NB4 (cell line): ENCODE data around the gene RALB.

Experiments
- DNase-seq: peaks from one replicate; pipeline ENCODE4 v3.0.0; 2010; ENCODE audit warnings: low read depth
- H3K4me3 ChIP-seq: one replicate; pipeline ENCODE4 v1.5.1; 2011; ENCODE audit warnings: mild to moderate bottlenecking, low read depth, low read length, moderate library complexity
- CTCF ChIP-seq: IDR thresholded peaks from one replicate; pipeline ENCODE4 v1.5.1; 2012; ENCODE audit warnings: low read depth, low read length
- MYC ChIP-seq: IDR thresholded peaks from 2 replicates; pipeline ENCODE4 v1.6.1; 2011; ENCODE audit warnings: low read depth, low read length
- POLR2A ChIP-seq: IDR thresholded peaks from 2 replicates; pipeline ENCODE4 v1.6.1; 2011; ENCODE audit warnings: mild to moderate bottlenecking; ENCODE audit not compliant: insufficient read length; ENCODE audit errors: extremely low read depth
- TF ChIP-seq, protein P1 (sequence below): IDR thresholded peaks from 2 replicates; pipeline ENCODE4 v1.6.1; 2011; ENCODE audit warnings: low read depth, low read length

Gene RALB

DNA sequence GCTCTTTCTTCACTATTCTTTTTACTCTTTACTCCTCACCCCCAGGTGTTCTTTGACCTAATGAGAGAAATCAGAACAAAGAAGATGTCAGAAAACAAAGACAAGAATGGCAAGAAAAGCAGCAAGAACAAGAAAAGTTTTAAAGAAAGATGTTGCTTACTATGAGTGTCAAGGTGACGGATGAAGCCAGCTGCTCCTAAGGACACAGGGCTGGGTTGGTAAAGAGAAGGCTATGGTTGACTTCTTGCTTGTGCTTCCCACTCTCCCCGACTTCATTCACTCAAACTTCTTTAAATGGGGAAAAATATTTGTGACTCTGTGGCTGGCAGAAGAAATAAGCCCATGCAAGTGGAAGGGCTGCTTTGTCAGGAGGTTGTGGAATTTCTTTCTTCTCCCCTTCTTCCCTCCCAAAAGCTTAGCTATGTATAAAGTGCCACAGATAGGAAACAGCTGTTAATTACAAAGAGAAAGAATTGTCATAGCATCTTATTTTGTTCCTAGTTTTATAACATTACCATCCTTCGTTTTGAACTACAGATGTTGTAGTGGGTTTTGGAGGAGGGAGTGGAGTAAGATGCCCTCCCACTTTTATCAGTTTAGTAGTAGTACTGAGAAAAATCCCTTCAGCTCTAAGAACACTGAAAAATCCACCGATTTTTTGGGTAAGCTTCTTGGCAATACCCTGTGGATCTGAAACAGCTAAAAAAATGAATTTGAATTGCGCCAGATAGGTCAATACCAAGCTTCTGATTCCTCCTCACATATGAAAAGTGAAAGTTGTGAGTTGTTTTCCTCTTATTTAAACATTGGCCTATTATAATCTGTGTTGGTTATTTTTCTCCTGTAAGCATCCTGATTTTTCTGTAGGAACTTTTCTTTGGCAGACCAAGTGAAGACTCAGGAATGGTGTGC, 40.7 kb downstream of the RALB start:
- TF ChIP-seq CTCF (no peak), POLR2A (no peak), MYC (no peak)
- TF ChIP-seq, protein P1, sequence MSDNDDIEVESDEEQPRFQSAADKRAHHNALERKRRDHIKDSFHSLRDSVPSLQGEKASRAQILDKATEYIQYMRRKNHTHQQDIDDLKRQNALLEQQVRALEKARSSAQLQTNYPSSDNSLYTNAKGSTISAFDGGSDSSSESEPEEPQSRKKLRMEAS, result no peak
- DNase-seq, result no peak
- H3K4me3 ChIP-seq, result no peak overlapping the region

DNA sequence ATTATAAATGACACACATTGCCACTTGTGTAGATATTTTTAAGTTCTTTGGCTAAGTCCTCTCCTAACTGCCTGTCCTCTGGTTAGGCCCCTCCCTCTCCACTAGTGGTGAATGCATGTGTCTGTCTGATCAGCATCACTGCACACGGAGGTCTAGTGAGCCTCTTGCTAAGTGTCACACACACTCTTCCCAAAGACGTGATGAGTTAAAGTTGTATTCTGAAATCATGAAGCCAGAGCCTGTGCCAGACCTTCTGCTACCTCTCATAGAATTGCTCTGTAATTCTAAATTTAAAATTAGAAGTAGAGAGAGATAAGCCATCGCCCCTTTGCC, 41.3 kb downstream of the RALB start:
- no peak for DNase-seq

GRCh38 chr2:120298173-120298835, 45.7 kb downstream of the RALB start:
- no peak overlapping the region for H3K4me3 ChIP-seq
- TF ChIP-seq CTCF (no peak), POLR2A (no peak), MYC (no peak)
- TF ChIP-seq, protein P1, result no peak
- DNase-seq, result no peak

More for the DNA sequence above, 41.3 kb downstream of the RALB start:
- no peak overlapping the region for H3K4me3 ChIP-seq
- TF ChIP-seq POLR2A (no peak), CTCF (no peak), MYC (no peak)
- TF ChIP-seq, protein P1, result no peak

GRCh38 chr2:120299004-120299403, 46.4 kb downstream of the RALB start:
- DNase-seq, result no peak
- no peak for TF ChIP-seq POLR2A
- TF ChIP-seq, protein P1, result no peak
- no peak for TF ChIP-seq MYC
- no peak for TF ChIP-seq CTCF
- H3K4me3 ChIP-seq, result no peak overlapping the region

DNA sequence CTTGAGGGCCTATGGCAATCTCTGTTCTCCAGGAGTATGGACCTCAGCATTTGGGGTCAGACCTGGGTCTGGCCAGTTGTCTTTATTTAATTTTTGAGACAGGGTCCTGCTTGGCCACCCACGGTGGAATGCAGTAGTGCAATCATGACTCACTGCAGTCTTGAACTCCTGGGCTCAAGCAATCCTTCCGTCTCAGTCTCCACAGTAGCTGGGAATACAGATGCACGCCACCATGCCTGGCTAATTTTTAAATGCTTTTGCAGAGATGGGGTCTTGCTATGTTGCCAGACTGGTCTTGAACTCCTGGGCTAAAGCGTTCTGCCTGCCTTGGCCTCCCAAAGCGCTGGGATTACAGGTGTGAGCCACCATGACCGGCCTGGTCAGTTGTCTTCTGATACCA, 46.9 kb downstream of the RALB start:
- no peak for DNase-seq

More for the DNA sequence above, 46.9 kb downstream of the RALB start:
- TF ChIP-seq CTCF, result no peak
- TF ChIP-seq, protein P1, result no peak
- no peak for TF ChIP-seq MYC
- TF ChIP-seq POLR2A, result no peak
- H3K4me3 ChIP-seq, result no peak overlapping the region
